ENCODE measurements around the gene MUS81. TPM values are rescaled to one million over a fixed set of nuclear protein-coding genes. Genes with fewer than 3 reads are reported as not detected.

Gene MUS81
- total RNA-seq, 1 donor from 2014 or later: 58.4 TPM

DNA sequence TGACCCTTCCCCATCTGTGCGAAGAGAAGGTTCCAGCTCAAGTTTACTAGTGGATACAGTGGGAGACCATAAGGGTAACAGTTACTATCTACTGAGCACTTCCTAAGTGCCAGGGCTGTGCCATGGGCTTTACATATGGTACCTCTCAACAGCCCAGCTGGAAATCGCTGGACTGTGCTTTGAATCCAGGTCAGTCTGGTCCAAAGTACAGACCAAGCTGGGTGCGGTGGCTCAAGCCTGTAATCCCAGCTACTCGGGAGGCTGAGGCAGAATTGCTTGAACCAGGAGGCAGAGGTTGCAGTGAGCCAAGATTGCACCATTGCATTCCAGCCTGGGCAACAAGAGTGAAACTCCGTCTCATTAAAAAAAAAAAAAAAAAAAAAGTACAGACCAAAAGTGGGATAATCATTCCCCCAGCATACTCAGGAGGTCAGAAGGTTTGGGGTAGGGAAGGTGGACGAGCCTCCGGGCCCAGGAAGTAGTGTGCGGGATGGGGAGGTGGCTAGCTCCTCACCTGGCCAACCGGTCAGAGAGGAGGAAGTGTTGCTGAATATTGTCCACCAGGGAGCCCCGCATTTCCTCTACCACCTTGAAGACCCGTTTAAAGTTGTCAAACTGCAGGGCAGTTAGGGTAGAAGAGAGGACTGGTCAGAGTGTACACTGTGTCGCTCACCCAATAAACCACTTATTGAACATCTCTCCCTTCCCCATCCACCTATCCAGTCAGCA, 25.7 kb downstream of the MUS81 start:
- FAIRE-seq (no peak), DNase-seq (ENCODE audit: low read depth) (no peak)
- H3K36me3 ChIP-seq (ENCODE audit: control insufficient read depth, insufficient read depth, low read length): peaks cover 28% of the 10 kb centered on the region
- H3K27me3 ChIP-seq (ENCODE audit: control insufficient read depth, insufficient read depth, low read length): no peaks in the 10 kb centered on the region
- no peak overlapping the region for H3K4me3 ChIP-seq (ENCODE audit: low read depth, low read length)
- TF ChIP-seq CTCF (IDR thresholded peaks at IDR 0.05; ENCODE audit: insufficient read depth, low read length, severe bottlenecking): no peak

- no peak for FAIRE-seq
- H3K27me3 ChIP-seq (ENCODE audit: control insufficient read depth, insufficient read depth, low read length): no peaks in the 10 kb centered on the region
- no peak for DNase-seq (ENCODE audit: low read depth)
- H3K4me3 ChIP-seq (ENCODE audit: low read depth, low read length): peak overlapping the region; percentile 79
- no peak for TF ChIP-seq CTCF (IDR thresholded peaks at IDR 0.05; ENCODE audit: insufficient read depth, low read length, severe bottlenecking)
- peaks cover 26% of the 10 kb centered on the region for H3K36me3 ChIP-seq (ENCODE audit: control insufficient read depth, insufficient read depth, low read length)
Observed at GRCh38 chr11:65886826-65887722, 26.8 kb downstream of the MUS81 start.

GRCh38 chr11:65887723-65888162, 27.5 kb downstream of the MUS81 start:
- TF ChIP-seq CTCF (IDR thresholded peaks at IDR 0.05; ENCODE audit: insufficient read depth, low read length, severe bottlenecking): no peak
- H3K36me3 ChIP-seq (ENCODE audit: control insufficient read depth, insufficient read depth, low read length): peaks cover 23% of the 10 kb centered on the region
- peak; percentile 55 for DNase-seq (ENCODE audit: low read depth)
- no peak for FAIRE-seq
- peak overlapping the region; percentile 79 for H3K4me3 ChIP-seq (ENCODE audit: low read depth, low read length)
- H3K27me3 ChIP-seq (ENCODE audit: control insufficient read depth, insufficient read depth, low read length): no peaks in the 10 kb centered on the region

- peak; percentile 87 for DNase-seq (ENCODE audit: low read depth)
- Histone ChIP-seq H3K36me3 (ENCODE audit: control insufficient read depth, insufficient read depth, low read length) (peaks cover 18% of the 10 kb centered on the region), H3K27me3 (ENCODE audit: control insufficient read depth, insufficient read depth, low read length) (no peaks in the 10 kb centered on the region), H3K4me3 (ENCODE audit: low read depth, low read length) (peak within 1 kb of the TSS; percentile 79)
- no peak for FAIRE-seq
- peak; percentile 94 for TF ChIP-seq CTCF (IDR thresholded peaks at IDR 0.05; ENCODE audit: insufficient read depth, low read length, severe bottlenecking)
Observed at GRCh38 chr11:65888163-65888814, 28.1 kb downstream of the MUS81 start, which contains the start of gene FIBP. TSS of gene FIBP (minus strand) at chr11:65888471. CDS start at chr11:65888418, 53 bp downstream.

- Histone ChIP-seq H3K27me3 (ENCODE audit: control insufficient read depth, insufficient read depth, low read length) (no peaks in the 10 kb centered on the region), H3K4me3 (ENCODE audit: low read depth, low read length) (peak within 1 kb of the TSS; percentile 53), H3K36me3 (ENCODE audit: control insufficient read depth, insufficient read depth, low read length) (peaks cover 10% of the 10 kb centered on the region)
- DNase-seq (ENCODE audit: low read depth) (peak; percentile 85), FAIRE-seq (no peak)
- TF ChIP-seq CTCF (IDR thresholded peaks at IDR 0.05; ENCODE audit: insufficient read depth, low read length, severe bottlenecking): peak; percentile 33
Observed at GRCh38 chr11:65890324-65891218, 30.3 kb downstream of the MUS81 start, which contains the start of gene CCDC85B. TSS of gene CCDC85B (plus strand) at chr11:65890673. CDS start at chr11:65890784, 111 bp downstream.

Measured in bronchial epithelial cell (primary cell).